Testis (tissue), 2 donors: ENCODE results near the gene GSTO2.

ENCODE experiments used
- CTCF ChIP-seq, 3 experiments: fragments of 450-650 bp in 2 of 3; fragments of 200-600 bp in 1 of 3; sonication (generic) in 1 of 3; IDR thresholded peaks; one replicate each; pipeline ENCODE4 v1.5.1; 2016 to 2019; ENCODE audit warnings: antibody characterized with exemption in 3 of 3, mild to moderate bottlenecking in 2 of 3, moderate library complexity in 1 of 3
- POLR2A ChIP-seq: fragments of 450-650 bp; IDR thresholded peaks from one replicate; pipeline ENCODE4 v1.6.1; 2017; ENCODE audit warnings: antibody characterized with exemption, mild to moderate bottlenecking, moderate library complexity

- TF ChIP-seq CTCF (IDR thresholded peaks at IDR 0.05), result no peak
- no peak for TF ChIP-seq POLR2A
Measured at GRCh38 chr10:104351919-104352318, 82.9 kb downstream of the GSTO2 start.
